SK-N-SH (cell line): ENCODE measurements around the gene GALNS. TPM values are rescaled to one million over a fixed set of nuclear protein-coding genes. Genes with fewer than 3 reads are reported as not detected.

ENCODE experiments used
- CTCF ChIA-PET: fragments of 300-600, 350-600 bp; formaldehyde crosslinking; extraction: SDS; loops from one replicate; lab custom pipeline; 2021; lab: Yijun Ruan, JAX
- POLR2A ChIA-PET: fragments of 350-600 bp; sonication (Branson Sonifier 250); formaldehyde crosslinking; extraction: SDS; loops from one replicate; lab custom pipeline; 2020; ENCODE audit warnings: antibody characterized with exemption, inconsistent platforms; lab: Yijun Ruan, JAX
- DNase-seq: peaks from one replicate; pipeline ENCODE4 v3.0.0; 2012
- H2AFZ ChIP-seq: fragments of 200-600 bp; sonication (generic); 2 replicates; pipeline ENCODE4 v1.8.1; 2016; ENCODE audit warnings: antibody characterized with exemption, mild to moderate bottlenecking, low read depth
- H3F3A ChIP-seq: fragments of 200-600 bp; sonication (generic); replicated peaks from 2 replicates; pipeline ENCODE3; 2016; ENCODE audit warnings: antibody characterized with exemption, mild to moderate bottlenecking; ENCODE audit not compliant: insufficient read depth
- H3K27ac ChIP-seq, 2 experiments: fragments of 200-500 bp in 1 of 2; fragments of 200-600 bp in 1 of 2; sonication (Bioruptor generic) in 1 of 2; sonication (generic), shearing (Covaris generic) in 1 of 2; 2 replicates each; pipeline versions ENCODE4 v1.5.1 to v1.6.1; 2014 to 2016; ENCODE audit warnings: low read depth in 2 of 2, inconsistent platforms in 1 of 2, low read length in 1 of 2, mild to moderate bottlenecking in 1 of 2, mixed read lengths in 1 of 2
- H3K27me3 ChIP-seq: fragments of 200-600 bp; sonication (generic), shearing (Covaris generic); 2 replicates; pipeline ENCODE4 v1.6.1; 2016; ENCODE audit warnings: mixed run types; ENCODE audit not compliant: insufficient read depth
- H3K36me3 ChIP-seq, 2 experiments: fragments of 200-500 bp in 1 of 2; fragments of 200-600 bp in 1 of 2; sonication (Bioruptor generic) in 1 of 2; sonication (generic) in 1 of 2; replicated peaks in 1 of 2; 2 replicates each; pipeline versions ENCODE3 to v1.5.1; 2014 to 2016; ENCODE audit warnings: low read length in 1 of 2, mild to moderate bottlenecking in 1 of 2; ENCODE audit not compliant: insufficient read depth in 2 of 2, control insufficient read depth in 1 of 2
- H3K4me1 ChIP-seq, 2 experiments: fragments of 200-500 bp in 1 of 2; fragments of 200-600 bp in 1 of 2; sonication (Bioruptor generic) in 1 of 2; sonication (generic), shearing (Covaris generic) in 1 of 2; 2 replicates each; pipeline versions ENCODE4 v1.5.1 to v1.6.1; 2014 to 2016; ENCODE audit warnings: low read depth in 1 of 2, low read length in 1 of 2, mixed run types in 1 of 2; ENCODE audit not compliant: insufficient read depth in 2 of 2, control insufficient read depth in 1 of 2
- H3K4me2 ChIP-seq: fragments of 200-600 bp; sonication (generic), shearing (Covaris generic); 2 replicates; pipeline ENCODE4 v1.6.1; 2017; ENCODE audit warnings: mixed run types
- H3K4me3 ChIP-seq, 2 experiments: fragments of 200-500 bp in 1 of 2; fragments of 200-600 bp in 1 of 2; sonication (Bioruptor generic) in 1 of 2; sonication (generic), shearing (Covaris generic) in 1 of 2; 2 replicates each; pipeline versions ENCODE4 v1.5.1 to v1.8.1; 2014 to 2016; ENCODE audit warnings: low read depth in 2 of 2, inconsistent platforms in 1 of 2, low read length in 1 of 2, mild to moderate bottlenecking in 1 of 2, mixed read lengths in 1 of 2, moderate library complexity in 1 of 2
- H3K79me2 ChIP-seq: fragments of 200-600 bp; sonication (generic); 2 replicates; pipeline ENCODE4 v1.8.1; 2017; ENCODE audit warnings: mild to moderate bottlenecking; ENCODE audit not compliant: insufficient read depth
- H3K9ac ChIP-seq: fragments of 200-600 bp; sonication (generic); 2 replicates; pipeline ENCODE4 v1.6.1; 2017; ENCODE audit warnings: mixed run types
- H3K9me2 ChIP-seq: fragments of 200-600 bp; sonication (generic); 2 replicates; pipeline ENCODE4 v1.6.1; 2017; ENCODE audit warnings: mixed run types
- H3K9me3 ChIP-seq: fragments of 200-600 bp; sonication (generic); 2 replicates; pipeline ENCODE4 v1.6.1; 2017; ENCODE audit warnings: mixed run types, mild to moderate bottlenecking, moderate library complexity
- H4K20me1 ChIP-seq: fragments of 200-600 bp; sonication (generic); 2 replicates; pipeline ENCODE4 v1.6.1; 2017; ENCODE audit warnings: mild to moderate bottlenecking, mixed run types; ENCODE audit not compliant: insufficient read depth
- CHD2 ChIP-seq: fragments of 150-350 bp; IDR thresholded peaks from 2 replicates; pipeline ENCODE4 v1.6.1; 2018; ENCODE audit warnings: low read length; ENCODE audit not compliant: partially characterized antibody
- EZH2phosphoT487 ChIP-seq: fragments of 200-600 bp; sonication (generic); IDR thresholded peaks from 2 replicates; pipeline ENCODE4 v1.6.1; 2017; ENCODE audit warnings: low read depth, mixed run types, mild to moderate bottlenecking, antibody characterized with exemption, moderate library complexity, borderline replicate concordance
- FOXJ3 ChIP-seq: sonication (generic); formaldehyde crosslinking; IDR thresholded peaks from 2 replicates; pipeline ENCODE4 v1.5.1; 2020; ENCODE audit warnings: mild to moderate bottlenecking, missing genetic modification reagents
- GATA2 ChIP-seq: sonication (generic); formaldehyde crosslinking; IDR thresholded peaks from 2 replicates; pipeline ENCODE4 v1.5.0; 2020; ENCODE audit warnings: mild to moderate bottlenecking, missing genetic modification reagents
- JUND ChIP-seq: IDR thresholded peaks from 2 replicates; pipeline ENCODE4 v1.4.0; 2012
- MEF2A ChIP-seq: IDR thresholded peaks from 2 replicates; pipeline ENCODE4 v1.4.0; 2012; ENCODE audit warnings: low read depth, borderline replicate concordance
- MXI1 ChIP-seq: IDR thresholded peaks from 2 replicates; pipeline ENCODE4 v1.6.1; 2012; ENCODE audit warnings: mild to moderate bottlenecking, low read depth, low read length, improper control_type of control experiment
- NFIC ChIP-seq: IDR thresholded peaks from 2 replicates; pipeline ENCODE4 v1.4.0; 2012; ENCODE audit warnings: borderline replicate concordance
- POLR2AphosphoS5 ChIP-seq: IDR thresholded peaks from 2 replicates; pipeline ENCODE4 v1.6.1; 2012; ENCODE audit warnings: low read depth, low read length
- RAD21 ChIP-seq: IDR thresholded peaks from 2 replicates; pipeline ENCODE4 v1.6.1; 2012; ENCODE audit warnings: mild to moderate bottlenecking, low read length
- RFX5 ChIP-seq: IDR thresholded peaks from 2 replicates; pipeline ENCODE4 v1.6.1; 2012; ENCODE audit warnings: mild to moderate bottlenecking, improper control_type of control experiment, low read length
- RXRA ChIP-seq: IDR thresholded peaks from 2 replicates; pipeline ENCODE4 v1.4.0; 2012; ENCODE audit warnings: low read depth, mild to moderate bottlenecking, borderline replicate concordance
- SIN3A ChIP-seq: IDR thresholded peaks from 2 replicates; pipeline ENCODE4 v1.6.1; 2012; ENCODE audit warnings: low read depth, mild to moderate bottlenecking, low read length, moderate library complexity, borderline replicate concordance
- TAF1 ChIP-seq: IDR thresholded peaks from 2 replicates; pipeline ENCODE4 v1.6.1; 2012; ENCODE audit warnings: low read depth, mild to moderate bottlenecking, low read length, moderate library complexity, borderline replicate concordance
- TCF12 ChIP-seq: IDR thresholded peaks from 2 replicates; pipeline ENCODE4 v1.4.0; 2012
- YY1 ChIP-seq: IDR thresholded peaks from 2 replicates; pipeline ENCODE4 v1.4.0; 2012; ENCODE audit warnings: low read depth, mild to moderate bottlenecking
- WGBS: methylation state at CpG from one replicate; pipeline ENCODE4 v1.1.6; 2017; ENCODE audit warnings: low lambda C conversion rate; 5-methylcytosine and 5-hydroxymethylcytosine counted together
- polyA plus RNA-seq, 3 experiments: library from polyadenylated mRNA; depleted of rRNA; stranded (reverse); fragments of >200 nt; gene quantifications; 2 replicates each; pipeline ENCODE4 v1.2.3, GENCODE V29; 2012
- TF ChIP-seq, protein P1 (sequence below): IDR thresholded peaks from 2 replicates; pipeline ENCODE4 v1.4.0; 2012; ENCODE audit warnings: low read depth, borderline replicate concordance
- TF ChIP-seq, protein P2 (sequence below): IDR thresholded peaks from 2 replicates; pipeline ENCODE4 v1.4.0; 2012; ENCODE audit warnings: low read depth, borderline replicate concordance

The GALNS gene
- polyA plus RNA-seq, 1 of the 3 experiments (the other 2 are of a cell fraction): 16.5 TPM

DNA sequence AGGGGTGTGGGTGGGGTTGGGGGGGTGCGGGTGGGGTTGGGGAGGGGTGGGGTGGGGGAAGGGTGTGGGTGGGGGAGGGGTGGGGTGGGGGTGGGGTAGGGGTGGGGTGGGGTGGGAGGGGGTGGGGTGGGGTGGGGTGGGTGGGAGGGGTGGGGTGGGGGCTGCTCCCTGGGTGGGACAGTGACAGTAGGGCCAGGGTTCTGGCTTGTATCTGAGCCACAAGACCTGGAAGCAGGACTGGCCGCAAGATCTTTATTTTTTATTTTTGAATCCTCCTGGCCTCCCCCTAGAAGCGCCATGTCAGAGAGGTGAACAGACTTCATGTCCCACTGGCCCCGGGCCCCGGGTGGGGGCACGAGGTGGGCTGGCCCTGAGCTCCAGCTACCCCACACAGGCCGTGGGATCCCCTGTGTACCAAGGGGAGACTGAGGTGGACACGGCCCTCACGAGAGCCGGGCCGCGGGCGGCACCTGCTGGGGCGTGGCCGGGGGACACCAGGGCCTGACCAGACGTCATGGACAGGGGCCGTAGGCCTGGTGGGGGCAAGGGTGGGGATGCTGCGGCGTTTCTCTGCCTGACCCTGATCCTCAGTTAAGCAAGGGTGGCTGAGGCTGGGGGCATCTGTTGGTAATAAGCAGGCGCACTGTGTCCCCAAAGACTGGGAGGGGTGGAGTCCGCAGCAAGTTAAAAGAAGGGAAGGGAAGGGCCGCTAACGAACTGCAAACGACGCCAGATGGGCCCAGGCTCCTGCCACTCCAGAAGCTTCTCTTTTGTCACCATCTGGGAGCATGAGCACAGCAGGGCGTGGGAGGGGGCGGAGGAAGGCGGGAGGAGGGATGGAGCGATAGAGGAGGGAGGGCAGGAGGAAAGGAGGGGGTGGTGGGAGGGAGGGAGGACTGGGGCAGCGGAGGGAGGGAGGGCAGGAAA is 32.0 kb upstream of the GALNS start:
- H3K4me3 ChIP-seq: no peak overlapping the region
- 15% methylated on average over 25 of the region's 30 CpGs for WGBS
- H3K27ac ChIP-seq: no peak overlapping the region
- no peaks in the 10 kb centered on the region; a peak in 1 of 4 replicates for H3K4me1 ChIP-seq
- H3F3A ChIP-seq: no peaks in the 10 kb centered on the region
- no peak overlapping the region for H2AFZ ChIP-seq
- H3K4me2 ChIP-seq: no peak overlapping the region
- no peaks in the 10 kb centered on the region for H3K9me2 ChIP-seq
- H3K9ac ChIP-seq: no peak overlapping the region
- POLR2A ChIA-PET: no interaction called here
- CTCF ChIA-PET: interaction anchor here (1.2 kb wide), 1 partner anchor 11 kb away, joined by 3 read pairs; no protein-coding TSS in a partner anchor
- no peaks in the 10 kb centered on the region for H3K36me3 ChIP-seq
- H4K20me1 ChIP-seq: no peaks in the 10 kb centered on the region
- no peak for DNase-seq
- peaks cover 30% of the 10 kb centered on the region for H3K27me3 ChIP-seq
- no peaks in the 10 kb centered on the region for H3K9me3 ChIP-seq
- no peaks in the 10 kb centered on the region for H3K79me2 ChIP-seq
- TF ChIP-seq MXI1: no peak
- no peak for TF ChIP-seq RFX5
- TF ChIP-seq, protein P1, sequence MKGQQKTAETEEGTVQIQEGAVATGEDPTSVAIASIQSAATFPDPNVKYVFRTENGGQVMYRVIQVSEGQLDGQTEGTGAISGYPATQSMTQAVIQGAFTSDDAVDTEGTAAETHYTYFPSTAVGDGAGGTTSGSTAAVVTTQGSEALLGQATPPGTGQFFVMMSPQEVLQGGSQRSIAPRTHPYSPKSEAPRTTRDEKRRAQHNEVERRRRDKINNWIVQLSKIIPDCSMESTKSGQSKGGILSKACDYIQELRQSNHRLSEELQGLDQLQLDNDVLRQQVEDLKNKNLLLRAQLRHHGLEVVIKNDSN: no peak
- no peak for TF ChIP-seq RAD21
- TF ChIP-seq RXRA: no peak
- TF ChIP-seq YY1: no peak
- TF ChIP-seq TCF12: no peak
- no peak for TF ChIP-seq SIN3A
- TF ChIP-seq POLR2AphosphoS5: no peak
- TF ChIP-seq JUND: no peak
- no peak for TF ChIP-seq NFIC
- TF ChIP-seq MEF2A: no peak
- TF ChIP-seq GATA2: no peak
- TF ChIP-seq CHD2: no peak
- TF ChIP-seq, protein P2, sequence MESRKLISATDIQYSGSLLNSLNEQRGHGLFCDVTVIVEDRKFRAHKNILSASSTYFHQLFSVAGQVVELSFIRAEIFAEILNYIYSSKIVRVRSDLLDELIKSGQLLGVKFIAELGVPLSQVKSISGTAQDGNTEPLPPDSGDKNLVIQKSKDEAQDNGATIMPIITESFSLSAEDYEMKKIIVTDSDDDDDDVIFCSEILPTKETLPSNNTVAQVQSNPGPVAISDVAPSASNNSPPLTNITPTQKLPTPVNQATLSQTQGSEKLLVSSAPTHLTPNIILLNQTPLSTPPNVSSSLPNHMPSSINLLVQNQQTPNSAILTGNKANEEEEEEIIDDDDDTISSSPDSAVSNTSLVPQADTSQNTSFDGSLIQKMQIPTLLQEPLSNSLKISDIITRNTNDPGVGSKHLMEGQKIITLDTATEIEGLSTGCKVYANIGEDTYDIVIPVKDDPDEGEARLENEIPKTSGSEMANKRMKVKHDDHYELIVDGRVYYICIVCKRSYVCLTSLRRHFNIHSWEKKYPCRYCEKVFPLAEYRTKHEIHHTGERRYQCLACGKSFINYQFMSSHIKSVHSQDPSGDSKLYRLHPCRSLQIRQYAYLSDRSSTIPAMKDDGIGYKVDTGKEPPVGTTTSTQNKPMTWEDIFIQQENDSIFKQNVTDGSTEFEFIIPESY: no peak

DNA sequence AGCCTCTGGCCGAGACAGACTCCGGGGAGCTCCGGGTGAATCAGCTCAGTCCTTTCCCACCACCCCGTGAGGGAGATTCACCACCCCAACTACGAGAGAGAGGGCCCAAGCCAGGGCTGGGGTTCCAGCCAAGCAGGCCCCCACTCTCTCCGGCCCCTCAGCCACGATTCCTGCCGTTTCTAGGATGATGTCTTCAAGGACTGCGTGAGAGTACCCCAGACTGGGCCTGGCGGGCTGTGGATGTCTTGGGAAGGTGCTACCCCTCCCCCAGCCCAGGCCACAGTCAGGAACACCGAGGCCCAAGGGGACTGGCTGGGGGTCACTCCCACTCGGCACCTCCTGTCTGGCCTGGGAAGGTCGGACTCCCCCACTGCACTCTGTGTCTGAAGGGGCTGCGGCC is 31.3 kb upstream of the GALNS start:
- TF ChIP-seq TAF1: no peak
- no peak for TF ChIP-seq FOXJ3
- TF ChIP-seq, protein P1: no peak
- no peak for TF ChIP-seq EZH2phosphoT487
- TF ChIP-seq RFX5: no peak
- Histone ChIP-seq H3F3A (no peaks in the 10 kb centered on the region), H3K9me2 (no peaks in the 10 kb centered on the region), H3K27me3 (peaks cover 31% of the 10 kb centered on the region), H4K20me1 (no peaks in the 10 kb centered on the region), H3K4me3 (no peak overlapping the region), H3K4me2 (no peak overlapping the region), H3K9ac (no peak overlapping the region), H3K27ac (no peak overlapping the region), H3K36me3 (no peaks in the 10 kb centered on the region), H2AFZ (no peak overlapping the region), H3K79me2 (no peaks in the 10 kb centered on the region), H3K4me1 (no peaks in the 10 kb centered on the region; a peak in 1 of 4 replicates), H3K9me3 (no peaks in the 10 kb centered on the region)
- POLR2A ChIA-PET: no interaction called here
- CTCF ChIA-PET: interaction anchor here (1.2 kb wide), 1 partner anchor 10 kb away, joined by 3 read pairs; no protein-coding TSS in a partner anchor
- DNase-seq: no peak
- 57% methylated on average over 7 of the region's 14 CpGs for WGBS
